NCI-H82 (cell line): ENCODE results near the gene DPYSL3.

ENCODE experiments used
- DNase-seq: peaks from one replicate; lab custom pipeline; 2025; lab: John Stamatoyannopoulos, UW

DPYSL3 gene

GRCh38 chr5:147437161-147437596, 72.7 kb downstream of the DPYSL3 start:
- no peak for DNase-seq

GRCh38 chr5:147436596-147436995, 73.3 kb downstream of the DPYSL3 start:
- DNase-seq: no peak

- DNase-seq: no peak
Observed at GRCh38 chr5:147434049-147434448, 75.8 kb downstream of the DPYSL3 start.

GRCh38 chr5:147432323-147432722, 77.5 kb downstream of the DPYSL3 start:
- DNase-seq: no peak

GRCh38 chr5:147431586-147431985, 78.3 kb downstream of the DPYSL3 start:
- peak; percentile 38 for DNase-seq

- peak; percentile 89 for DNase-seq
Observed at GRCh38 chr5:147430628-147431027, 79.2 kb downstream of the DPYSL3 start.

DNA sequence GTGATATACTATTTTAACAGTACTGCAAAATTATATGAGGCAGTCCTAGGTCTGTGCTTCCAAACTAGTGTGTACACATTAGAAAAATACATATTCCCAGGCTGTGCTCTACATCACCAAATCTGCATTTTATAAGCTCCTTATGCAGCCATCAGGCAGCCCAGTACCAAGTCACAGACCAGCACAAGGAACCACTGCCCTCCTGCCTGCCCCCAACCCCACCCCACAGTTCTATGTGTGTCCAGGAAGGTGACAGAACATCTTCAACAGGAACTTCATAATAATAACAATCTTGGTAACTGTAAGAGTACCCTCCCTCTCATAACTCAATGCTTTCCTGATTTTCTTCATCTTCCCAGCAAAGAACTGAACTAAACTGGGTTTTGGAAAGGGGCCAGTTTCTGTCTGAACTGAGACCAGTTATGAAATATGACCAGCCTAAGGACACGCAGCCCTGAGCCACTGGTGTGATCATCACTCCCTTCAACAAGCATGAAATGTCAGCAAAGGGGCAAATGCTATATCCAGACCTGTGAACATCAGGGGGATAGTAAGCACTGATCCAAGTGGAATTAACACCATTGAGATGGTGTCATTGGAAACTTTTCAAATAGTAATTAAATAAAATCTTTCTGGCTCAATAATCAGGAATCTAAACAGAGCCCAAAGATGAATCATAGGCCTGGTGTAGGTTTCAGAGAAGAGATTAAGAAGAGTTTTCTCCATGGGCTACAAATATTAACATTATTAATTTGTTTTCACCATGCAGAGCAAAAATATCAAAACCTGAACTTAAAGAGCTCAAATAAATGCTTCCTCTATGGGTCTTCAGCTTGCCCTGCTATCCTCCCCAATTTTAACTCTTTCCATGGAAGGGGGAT, 82.1 kb downstream of the DPYSL3 start:
- no peak for DNase-seq

DNA sequence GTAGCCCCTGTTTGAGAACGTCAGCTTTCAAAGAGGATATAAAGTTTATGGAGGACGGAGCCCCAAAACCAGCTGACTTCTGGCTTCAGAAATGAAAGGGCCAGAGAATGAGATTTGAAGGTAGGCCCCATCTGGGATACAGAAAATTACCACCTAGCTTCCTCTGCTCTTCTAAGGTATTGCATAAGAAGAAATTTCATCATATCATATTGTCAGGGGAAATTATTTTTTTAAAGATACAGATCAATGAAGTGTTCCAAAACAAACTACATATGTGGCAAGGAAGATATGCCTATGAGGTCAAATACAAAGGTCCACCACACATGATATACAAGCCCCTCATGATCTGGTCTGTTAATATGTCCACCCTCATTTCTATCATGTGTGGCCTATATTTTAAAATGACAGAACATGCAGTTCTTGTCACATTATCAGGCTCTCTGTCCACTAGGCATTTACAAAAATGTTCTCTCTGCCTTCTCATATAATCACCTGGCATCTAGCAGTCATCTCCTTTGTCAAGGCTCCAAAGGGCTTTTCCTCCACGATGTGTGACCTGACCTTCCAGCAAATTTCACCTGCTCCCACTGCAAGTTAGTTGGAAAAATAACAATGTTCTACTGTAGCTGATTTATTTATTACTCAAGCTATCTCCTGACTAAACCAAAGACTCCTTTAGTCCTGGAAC, 83.1 kb downstream of the DPYSL3 start:
- DNase-seq: no peak

DNA sequence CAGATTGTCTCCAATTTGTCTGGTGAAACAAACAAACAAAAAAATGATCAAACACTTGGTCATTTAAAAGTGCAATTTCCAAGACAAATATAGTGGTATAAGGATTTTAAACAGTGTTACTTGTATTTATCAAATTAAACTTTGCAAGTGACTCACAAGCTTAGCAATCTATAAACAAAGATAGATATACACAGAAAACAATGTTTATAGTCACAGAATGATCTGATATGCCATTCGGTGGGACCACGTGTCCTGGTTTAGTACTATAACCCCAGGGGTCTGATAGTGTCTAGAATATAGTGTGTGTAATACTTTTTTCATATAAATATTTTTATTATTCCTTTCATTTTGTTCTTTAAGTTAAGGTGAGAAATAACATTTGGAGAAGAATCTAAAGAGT, 91.3 kb downstream of the DPYSL3 start:
- no peak for DNase-seq

GRCh38 chr5:147417135-147417813, 92.6 kb downstream of the DPYSL3 start:
- DNase-seq: no peak

GRCh38 chr5:147415651-147416050, 94.2 kb downstream of the DPYSL3 start:
- DNase-seq: no peak

DNA sequence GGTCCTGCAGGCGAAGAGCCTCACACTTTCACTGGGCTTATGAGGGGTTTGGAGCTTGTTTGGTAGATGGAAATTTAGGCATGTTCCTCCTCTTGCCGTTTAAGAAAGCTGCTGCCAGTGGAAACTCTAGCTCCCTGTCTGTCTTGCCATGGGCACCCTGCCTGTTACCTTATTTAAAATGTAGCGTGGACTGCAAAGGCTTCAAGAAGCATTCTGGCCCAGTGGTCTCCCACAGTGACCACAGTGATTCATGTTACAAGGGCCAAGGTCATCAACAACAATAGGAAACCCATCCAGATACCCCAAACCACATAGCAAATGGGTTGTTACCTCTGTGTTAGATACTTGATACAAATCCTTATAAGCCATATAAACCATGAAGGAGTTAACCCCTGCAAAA, 96.6 kb downstream of the DPYSL3 start:
- DNase-seq: no peak

GRCh38 chr5:147412561-147412960, 97.3 kb downstream of the DPYSL3 start:
- no peak for DNase-seq

DNA sequence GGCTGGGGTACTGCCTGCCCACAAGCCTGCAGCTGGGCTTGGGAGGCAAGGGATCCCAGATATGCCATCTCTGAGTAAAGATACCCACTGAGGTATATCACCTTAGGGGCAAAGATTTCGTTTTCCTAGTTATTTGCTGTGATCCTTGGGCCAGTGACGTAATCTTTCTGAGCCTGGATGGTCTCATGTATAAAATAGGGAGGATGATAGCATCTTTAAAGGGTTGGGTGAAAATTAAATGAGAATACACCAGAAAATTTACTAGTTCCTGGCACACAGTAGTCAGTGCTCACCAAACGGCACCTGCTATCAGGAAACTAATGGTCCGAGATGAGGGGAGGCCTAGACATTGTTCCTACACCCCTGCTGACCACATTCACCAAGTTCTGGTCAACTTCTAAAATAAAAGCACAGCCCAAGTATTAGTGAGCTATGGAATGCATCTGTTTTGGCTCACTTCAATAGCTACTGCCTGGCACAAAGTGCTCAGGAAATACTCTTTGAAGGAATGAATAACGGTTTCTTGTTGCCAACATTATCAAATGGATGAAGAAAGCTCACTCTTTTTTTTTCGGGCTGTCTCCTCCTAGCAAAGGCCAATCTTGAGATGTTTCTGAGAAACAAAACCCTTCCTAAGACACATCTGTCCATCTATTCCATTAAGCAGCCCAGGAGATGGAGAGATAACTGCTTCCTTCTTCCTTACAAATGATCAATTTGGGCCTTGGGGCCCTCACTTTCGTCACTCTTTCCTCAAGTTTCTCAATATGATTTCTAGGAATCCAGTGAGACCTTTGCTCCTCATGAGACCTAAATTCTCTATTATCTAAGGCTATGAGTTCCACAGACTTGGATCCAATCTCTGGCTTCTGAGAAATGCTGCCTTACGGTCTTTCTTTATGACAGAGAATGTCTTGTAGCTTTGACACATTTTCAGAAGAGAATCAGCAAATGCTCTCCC, 98.2 kb downstream of the DPYSL3 start:
- DNase-seq: no peak

- DNase-seq: no peak
Observed at GRCh38 chr5:147410496-147411358, 99.1 kb downstream of the DPYSL3 start.

DNA sequence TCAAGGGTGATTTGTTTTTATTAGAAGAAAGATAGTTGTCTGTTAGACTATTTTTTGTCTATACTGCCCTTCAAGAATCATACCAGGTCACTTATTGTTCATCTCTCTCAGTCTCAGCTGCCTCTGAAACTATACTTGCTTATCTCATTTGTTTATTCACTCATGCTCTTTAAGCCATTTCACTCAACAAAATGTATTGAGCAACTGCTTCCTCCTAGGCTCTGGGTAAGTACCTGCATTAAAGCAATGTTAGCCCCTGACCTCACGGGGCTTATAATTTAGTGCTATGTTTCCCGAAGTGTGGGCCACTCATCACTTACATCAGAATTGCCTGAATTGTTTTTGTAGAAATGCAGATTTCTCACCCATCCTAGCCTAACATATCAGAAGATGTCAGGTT, 100.9 kb downstream of the DPYSL3 start:
- no peak for DNase-seq

GRCh38 chr5:147407094-147407681, 102.7 kb downstream of the DPYSL3 start:
- no peak for DNase-seq

DNA sequence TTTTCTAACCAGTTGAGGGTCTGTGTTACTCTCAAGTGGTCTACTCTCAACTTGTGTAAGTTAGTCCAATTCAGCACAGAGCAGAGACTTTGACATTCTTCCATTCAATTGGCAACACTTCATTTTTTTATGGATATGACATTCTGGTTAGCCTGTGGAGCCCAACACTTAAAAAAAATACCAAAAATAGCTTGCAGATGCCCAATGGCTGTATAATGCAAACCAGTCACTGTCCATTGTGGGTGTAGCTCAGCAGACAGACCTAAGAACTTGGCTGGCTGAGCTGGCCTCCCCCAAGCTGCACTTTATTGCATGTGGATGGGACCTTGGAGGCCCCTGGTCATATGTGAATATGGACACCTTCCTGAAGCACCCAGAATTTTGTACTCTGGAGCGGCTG, 103.2 kb downstream of the DPYSL3 start:
- DNase-seq: no peak

DNA sequence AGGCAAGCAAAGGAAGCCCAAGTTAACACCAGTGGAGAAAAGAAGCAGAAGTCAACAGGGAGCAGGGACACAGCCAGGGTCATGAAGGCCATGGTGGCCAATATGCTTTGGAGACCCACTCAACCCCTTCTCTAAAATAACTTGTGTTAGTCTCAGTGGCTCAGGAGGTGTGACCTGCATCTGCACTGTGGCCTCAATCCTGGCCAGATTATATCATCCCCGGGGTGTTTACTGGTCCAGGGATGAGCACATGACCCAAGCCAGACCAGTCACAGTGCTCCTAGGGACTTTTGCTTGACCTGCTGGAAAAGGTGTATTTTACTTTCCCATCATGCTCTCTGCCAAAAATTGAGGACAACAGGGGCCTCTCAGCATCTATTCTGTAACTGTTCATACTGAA, 105.2 kb downstream of the DPYSL3 start:
- no peak for DNase-seq
